K562 (cell line): ENCODE results near the gene SLC66A2. TPM values are rescaled to one million over a fixed set of nuclear protein-coding genes. Genes with fewer than 3 reads are reported as not detected.

ENCODE experiments used
- ADNP ChIP-seq: fragments of 200-800 bp; sonication (Bioruptor generic); IDR thresholded peaks from 2 replicates; pipeline ENCODE4 v1.6.1; 2016; ENCODE audit warnings: missing genetic modification characterization, missing compliant biosample characterization
- ARNT ChIP-seq, 2 experiments: fragments of 450-650 bp; IDR thresholded peaks; 2 replicates each; pipeline ENCODE4 v1.6.1; 2016; ENCODE audit warnings: mild to moderate bottlenecking in 1 of 2
- CBX3 ChIP-seq, 2 experiments: IDR thresholded peaks; 1 replicate in 1 of 2; 2 replicates in 1 of 2; pipeline ENCODE4 v1.6.1; 2012; ENCODE audit warnings: inconsistent platforms in 2 of 2, low read length in 2 of 2, borderline replicate concordance in 1 of 2, control low read depth in 1 of 2
- CREB1 ChIP-seq, 2 experiments: sonication (generic) in 1 of 2; formaldehyde crosslinking in 1 of 2; IDR thresholded peaks; 2 replicates each; pipeline versions ENCODE4 v1.6.1 to v1.8.0; 2012 to 2022; ENCODE audit warnings: inconsistent platforms in 1 of 2, mild to moderate bottlenecking in 1 of 2, missing genetic modification reagents in 1 of 2, moderate library complexity in 1 of 2
- GABPB2 ChIP-seq: fragments of 250-450 bp; sonication (Bioruptor Pico); conservative IDR thresholded peaks from 2 replicates; pipeline ENCODE4 v1.5.1; 2021; ENCODE audit warnings: mild to moderate bottlenecking
- HEY1 ChIP-seq: fragments of 250-450 bp; sonication (Bioruptor Pico); IDR thresholded peaks from 2 replicates; pipeline ENCODE4 v1.5.0; 2020; ENCODE audit warnings: mild to moderate bottlenecking, moderate library complexity, borderline replicate concordance
- HNRNPLL ChIP-seq: fragments of 200-400 bp; formaldehyde crosslinking; IDR thresholded peaks from 2 replicates; pipeline ENCODE4 v1.6.1; 2017; ENCODE audit warnings: low read length, low read depth, mild to moderate bottlenecking; ENCODE audit not compliant: poor library complexity, severe bottlenecking
- KAT2B ChIP-seq: IDR thresholded peaks from one replicate; pipeline ENCODE4 v1.6.1; 2012; ENCODE audit warnings: low read depth, mild to moderate bottlenecking, control low read depth, inconsistent platforms, low read length, moderate library complexity
- PCBP2 ChIP-seq: fragments of 200-400 bp; formaldehyde crosslinking; IDR thresholded peaks from 2 replicates; pipeline ENCODE4 v1.6.1; 2018; ENCODE audit warnings: low read length, low read depth, mild to moderate bottlenecking, moderate library complexity; ENCODE audit not compliant: poor library complexity, severe bottlenecking
- ZNF124 ChIP-seq: sonication (generic); formaldehyde crosslinking; IDR thresholded peaks from 2 replicates; pipeline ENCODE4 v1.8.1; 2022; ENCODE audit warnings: missing genetic modification reagents
- ZNF740 ChIP-seq, 3 experiments: fragments of 200-800 bp in 1 of 3; sonication (Bioruptor generic) in 1 of 3; sonication (generic) in 1 of 3; formaldehyde crosslinking in 1 of 3; IDR thresholded peaks; 2 replicates each; pipeline versions ENCODE4 v1.6.1 to v1.8.0; 2016 to 2022; ENCODE audit warnings: mild to moderate bottlenecking in 2 of 3, missing compliant biosample characterization in 2 of 3, missing genetic modification characterization in 2 of 3, missing genetic modification reagents in 1 of 3
- polyA plus RNA-seq, 8 experiments: library from polyadenylated mRNA; depleted of rRNA in 4 of 8; stranded (reverse) in 5 of 8; unstranded in 3 of 8; fragments of >200 nt; fragmentation: Nextera tagmentation in 2 of 8; fragmentation: Illumina TruSeq in 1 of 8; extraction: Ambion mirVana in 2 of 8; extraction: Trizol in 1 of 8; gene quantifications; 2 replicates each; pipeline versions ENCODE4 v1.2.1 to v1.2.3, GENCODE V29; 2011 to 2014; ENCODE audit warnings: inconsistent platforms in 1 of 8, missing spikeins in 1 of 8
- total RNA-seq, 7 experiments: library from RNA; depleted of rRNA in 6 of 7; stranded (reverse); fragments of >200 nt in 6 of 7; fragmentation: Illumina TruSeq in 2 of 7; extraction: Trizol in 2 of 7; gene quantifications; 2 replicates each; pipeline versions ENCODE4 v1.2.1 to v1.2.3, GENCODE V29; 2011 to 2021; ENCODE audit warnings: low replicate concordance in 1 of 7
- TF ChIP-seq, protein P1 (sequence below), 2 experiments: fragments of 450-650 bp in 1 of 2; IDR thresholded peaks; 2 replicates each; pipeline ENCODE4 v1.6.1; 2011 to 2017; ENCODE audit warnings: low read depth in 2 of 2, antibody characterized with exemption in 1 of 2, borderline replicate concordance in 1 of 2, low read length in 1 of 2, mild to moderate bottlenecking in 1 of 2, mixed read lengths in 1 of 2; ENCODE audit not compliant: control insufficient read depth in 1 of 2
- TF ChIP-seq, protein P2 (sequence below): sonication (generic); formaldehyde crosslinking; IDR thresholded peaks from 2 replicates; pipeline ENCODE4 v1.8.1; 2023; ENCODE audit warnings: mild to moderate bottlenecking, missing genetic modification reagents, moderate library complexity
- TF ChIP-seq, protein P3 (sequence below): fragments of 250-450 bp; sonication (Bioruptor Pico); IDR thresholded peaks from 2 replicates; pipeline ENCODE4 v1.5.0; 2022; ENCODE audit warnings: mild to moderate bottlenecking
- TF ChIP-seq, protein P4 (sequence below), 2 experiments: fragments of 450-650 bp in 1 of 2; sonication (generic) in 1 of 2; formaldehyde crosslinking; conservative IDR thresholded peaks; 2 replicates each; pipeline versions ENCODE4 v1.4.0 to v1.8.1; 2020 to 2022; ENCODE audit warnings: mild to moderate bottlenecking in 1 of 2, missing genetic modification reagents in 1 of 2

The SLC66A2 gene
- total and polyA plus RNA-seq, 9 of the 15 experiments (the other 6 are each of a cell fraction or from before 2014, with no cell fraction given): 0.25 to 17.5 (median 5.6) TPM

- TF ChIP-seq, protein P1, sequence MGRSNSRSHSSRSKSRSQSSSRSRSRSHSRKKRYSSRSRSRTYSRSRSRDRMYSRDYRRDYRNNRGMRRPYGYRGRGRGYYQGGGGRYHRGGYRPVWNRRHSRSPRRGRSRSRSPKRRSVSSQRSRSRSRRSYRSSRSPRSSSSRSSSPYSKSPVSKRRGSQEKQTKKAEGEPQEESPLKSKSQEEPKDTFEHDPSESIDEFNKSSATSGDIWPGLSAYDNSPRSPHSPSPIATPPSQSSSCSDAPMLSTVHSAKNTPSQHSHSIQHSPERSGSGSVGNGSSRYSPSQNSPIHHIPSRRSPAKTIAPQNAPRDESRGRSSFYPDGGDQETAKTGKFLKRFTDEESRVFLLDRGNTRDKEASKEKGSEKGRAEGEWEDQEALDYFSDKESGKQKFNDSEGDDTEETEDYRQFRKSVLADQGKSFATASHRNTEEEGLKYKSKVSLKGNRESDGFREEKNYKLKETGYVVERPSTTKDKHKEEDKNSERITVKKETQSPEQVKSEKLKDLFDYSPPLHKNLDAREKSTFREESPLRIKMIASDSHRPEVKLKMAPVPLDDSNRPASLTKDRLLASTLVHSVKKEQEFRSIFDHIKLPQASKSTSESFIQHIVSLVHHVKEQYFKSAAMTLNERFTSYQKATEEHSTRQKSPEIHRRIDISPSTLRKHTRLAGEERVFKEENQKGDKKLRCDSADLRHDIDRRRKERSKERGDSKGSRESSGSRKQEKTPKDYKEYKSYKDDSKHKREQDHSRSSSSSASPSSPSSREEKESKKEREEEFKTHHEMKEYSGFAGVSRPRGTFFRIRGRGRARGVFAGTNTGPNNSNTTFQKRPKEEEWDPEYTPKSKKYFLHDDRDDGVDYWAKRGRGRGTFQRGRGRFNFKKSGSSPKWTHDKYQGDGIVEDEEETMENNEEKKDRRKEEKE (IDR thresholded peaks at IDR 0.05; ENCODE audit: borderline replicate concordance in 1 of 2, control insufficient read depth in 1 of 2, low read depth in 2 of 2, low read length in 1 of 2): no peak
- TF ChIP-seq ARNT (IDR thresholded peaks at IDR 0.05): no peak
- TF ChIP-seq, protein P2, sequence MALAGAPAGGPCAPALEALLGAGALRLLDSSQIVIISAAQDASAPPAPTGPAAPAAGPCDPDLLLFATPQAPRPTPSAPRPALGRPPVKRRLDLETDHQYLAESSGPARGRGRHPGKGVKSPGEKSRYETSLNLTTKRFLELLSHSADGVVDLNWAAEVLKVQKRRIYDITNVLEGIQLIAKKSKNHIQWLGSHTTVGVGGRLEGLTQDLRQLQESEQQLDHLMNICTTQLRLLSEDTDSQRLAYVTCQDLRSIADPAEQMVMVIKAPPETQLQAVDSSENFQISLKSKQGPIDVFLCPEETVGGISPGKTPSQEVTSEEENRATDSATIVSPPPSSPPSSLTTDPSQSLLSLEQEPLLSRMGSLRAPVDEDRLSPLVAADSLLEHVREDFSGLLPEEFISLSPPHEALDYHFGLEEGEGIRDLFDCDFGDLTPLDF (CRISPR knock-in tag): no peak
- TF ChIP-seq CBX3 (IDR thresholded peaks at IDR 0.05; ENCODE audit: borderline replicate concordance in 1 of 2, low read length in 2 of 2): no peak
- TF ChIP-seq CREB1 (IDR thresholded peaks at IDR 0.05): no peak
- TF ChIP-seq CREB1 (CRISPR knock-in tag; IDR thresholded peaks at IDR 0.05): no peak
- TF ChIP-seq ZNF740 (CRISPR knock-in tag; IDR thresholded peaks at IDR 0.05): peak; percentile 27; the same call in 1 of the 2 replicates
- TF ChIP-seq ZNF740 (tag; IDR thresholded peaks at IDR 0.05): no peak
- no peak for TF ChIP-seq KAT2B
- no peak for TF ChIP-seq GABPB2 (CRISPR knock-in tag)
- TF ChIP-seq, protein P3, sequence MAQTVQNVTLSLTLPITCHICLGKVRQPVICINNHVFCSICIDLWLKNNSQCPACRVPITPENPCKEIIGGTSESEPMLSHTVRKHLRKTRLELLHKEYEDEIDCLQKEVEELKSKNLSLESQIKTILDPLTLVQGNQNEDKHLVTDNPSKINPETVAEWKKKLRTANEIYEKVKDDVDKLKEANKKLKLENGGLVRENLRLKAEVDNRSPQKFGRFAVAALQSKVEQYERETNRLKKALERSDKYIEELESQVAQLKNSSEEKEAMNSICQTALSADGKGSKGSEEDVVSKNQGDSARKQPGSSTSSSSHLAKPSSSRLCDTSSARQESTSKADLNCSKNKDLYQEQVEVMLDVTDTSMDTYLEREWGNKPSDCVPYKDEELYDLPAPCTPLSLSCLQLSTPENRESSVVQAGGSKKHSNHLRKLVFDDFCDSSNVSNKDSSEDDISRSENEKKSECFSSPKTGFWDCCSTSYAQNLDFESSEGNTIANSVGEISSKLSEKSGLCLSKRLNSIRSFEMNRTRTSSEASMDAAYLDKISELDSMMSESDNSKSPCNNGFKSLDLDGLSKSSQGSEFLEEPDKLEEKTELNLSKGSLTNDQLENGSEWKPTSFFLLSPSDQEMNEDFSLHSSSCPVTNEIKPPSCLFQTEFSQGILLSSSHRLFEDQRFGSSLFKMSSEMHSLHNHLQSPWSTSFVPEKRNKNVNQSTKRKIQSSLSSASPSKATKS: no peak
- TF ChIP-seq, protein P4, sequence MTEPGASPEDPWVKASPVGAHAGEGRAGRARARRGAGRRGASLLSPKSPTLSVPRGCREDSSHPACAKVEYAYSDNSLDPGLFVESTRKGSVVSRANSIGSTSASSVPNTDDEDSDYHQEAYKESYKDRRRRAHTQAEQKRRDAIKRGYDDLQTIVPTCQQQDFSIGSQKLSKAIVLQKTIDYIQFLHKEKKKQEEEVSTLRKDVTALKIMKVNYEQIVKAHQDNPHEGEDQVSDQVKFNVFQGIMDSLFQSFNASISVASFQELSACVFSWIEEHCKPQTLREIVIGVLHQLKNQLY (CRISPR knock-in tag; conservative IDR thresholded peaks at IDR 0.05): no peak
- no peak for TF ChIP-seq ZNF124 (CRISPR knock-in tag)
- TF ChIP-seq HEY1 (CRISPR knock-in tag): no peak
- no peak for TF ChIP-seq ADNP (tag)
- no peak for TF ChIP-seq PCBP2
- no peak for TF ChIP-seq HNRNPLL
Observed at GRCh38 chr18:79988071-79988450, 36.6 kb upstream of the SLC66A2 start (continued).
